SHP77 treated with DMSO at 0.1 percent for 48 hours (cell line): ENCODE results near the gene DCAF7.

Experiments
- DNase-seq: peaks from one replicate; lab custom pipeline; 2025; lab: John Stamatoyannopoulos, UW

Gene DCAF7

DNA sequence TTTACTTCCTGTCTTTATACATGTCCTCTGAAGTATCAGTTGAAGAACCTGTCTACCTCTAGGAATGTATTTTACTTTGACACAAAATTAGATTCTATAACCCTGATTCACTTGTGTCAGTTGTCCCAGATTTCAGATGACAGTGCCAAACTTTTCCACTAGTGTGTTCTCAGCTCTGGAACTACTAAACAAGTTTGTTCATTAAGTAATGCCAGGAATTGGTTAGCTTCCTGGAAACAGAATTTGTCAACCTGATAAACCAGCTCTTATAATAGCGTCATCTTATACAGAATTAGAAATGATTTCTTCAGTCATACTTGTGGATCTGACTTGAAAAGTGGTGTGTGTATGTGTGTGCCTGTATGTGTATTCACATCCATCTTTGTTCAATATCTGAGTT lies 79.3 kb downstream of the DCAF7 start:
- no peak for DNase-seq

GRCh38 chr17:63631062-63631461 lies 80.8 kb downstream of the DCAF7 start:
- no peak for DNase-seq

GRCh38 chr17:63631626-63632025 lies 81.3 kb downstream of the DCAF7 start:
- DNase-seq, result no peak

- DNase-seq, result no peak
These were observed 83.5 kb downstream of the DCAF7 start for GRCh38 chr17:63633742-63634141.

- no peak for DNase-seq
These were observed 83.9 kb downstream of the DCAF7 start for GRCh38 chr17:63634163-63634562.

DNA sequence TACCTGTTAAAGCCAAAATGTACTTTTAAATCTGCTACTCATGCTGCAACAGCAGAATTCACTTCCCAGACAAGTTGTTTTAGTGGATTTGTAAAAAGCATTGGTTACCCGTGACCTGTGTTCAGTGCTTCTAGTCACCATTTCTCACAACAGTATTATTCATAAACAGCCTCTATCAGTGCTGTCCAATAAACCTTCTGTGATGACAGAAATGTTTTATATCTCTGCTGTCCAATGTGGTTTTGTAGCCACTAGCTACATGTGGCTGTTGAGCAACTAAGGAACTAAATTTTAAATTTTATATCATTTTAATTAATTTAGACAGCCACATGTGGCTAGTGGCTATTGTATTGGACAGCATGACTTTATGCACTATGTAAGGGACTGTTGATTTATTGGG lies 84.5 kb downstream of the DCAF7 start:
- no peak for DNase-seq

- no peak for DNase-seq
These were observed 85.0 kb downstream of the DCAF7 start for GRCh38 chr17:63635290-63635689.

DNA sequence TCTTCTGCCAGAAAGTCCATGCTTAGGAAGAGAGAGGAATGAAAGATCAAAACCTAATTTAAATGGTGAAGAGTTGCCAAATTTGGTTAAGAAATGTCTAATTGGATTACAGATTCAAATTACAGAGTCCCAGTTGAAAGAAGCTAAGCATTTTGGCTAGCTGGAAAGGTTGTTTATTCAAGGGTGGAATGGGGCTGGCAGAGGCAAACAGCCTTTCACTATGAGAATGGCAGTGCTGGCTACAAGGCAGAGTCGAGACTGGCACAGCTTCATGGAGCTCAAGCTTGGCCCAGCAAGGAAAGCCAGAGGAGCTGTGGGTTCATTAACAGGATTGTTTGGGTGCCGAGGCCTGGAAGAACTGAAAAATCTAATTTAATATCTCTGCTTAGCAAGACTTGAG lies 85.5 kb downstream of the DCAF7 start:
- no peak for DNase-seq

GRCh38 chr17:63639125-63639524 lies 88.8 kb downstream of the DCAF7 start:
- no peak for DNase-seq

- DNase-seq, result no peak
These were observed 89.8 kb downstream of the DCAF7 start for GRCh38 chr17:63640038-63640437.

- no peak for DNase-seq
These were observed 91.6 kb downstream of the DCAF7 start for GRCh38 chr17:63641692-63642448.
